Endothelial cell of umbilical vein (primary cell): ENCODE data around the gene OPRM1. TPM values are rescaled to one million over a fixed set of nuclear protein-coding genes. Genes with fewer than 3 reads are reported as not detected.

Experiments
- BruUV-seq: library from RNA; stranded (reverse); fragments of 400-500 nt; replicated peaks from 2 replicates; lab custom pipeline; 2021; lab: Mats Ljungman, UMichigan
- CTCF ChIA-PET: fragments of 300-600, 350-600 bp; sonication (Branson Sonifier 250); formaldehyde crosslinking; loops from one replicate; lab custom pipeline; 2021; ENCODE audit warnings: antibody characterized with exemption, inconsistent platforms; lab: Charles Lee
- POLR2A ChIA-PET: fragments of 300-600, 350-600 bp; sonication (Branson Sonifier 250); formaldehyde crosslinking; loops from one replicate; lab custom pipeline; 2021; ENCODE audit warnings: antibody characterized with exemption, inconsistent platforms; lab: Charles Lee
- DNase-seq: peaks from one replicate; pipeline ENCODE4 v3.0.0-alpha.2; 2011; ENCODE audit warnings: low read depth, low spot score
- FAIRE-seq: peaks from 2 replicates; lab custom pipeline; 2011; peaks lifted over from hg19 to GRCh38; lab: Jason Lieb, UNC
- H2AFZ ChIP-seq: 2 replicates; pipeline ENCODE4 v1.6.0; 2012; ENCODE audit warnings: low read depth, low read length, control low read depth, inconsistent platforms
- H3K27ac ChIP-seq: 2 replicates; pipeline ENCODE4 v1.5.1; 2011; ENCODE audit warnings: low read depth, mild to moderate bottlenecking, control low read depth, low read length, moderate library complexity; ENCODE audit not compliant: insufficient read depth
- H3K27me3 ChIP-seq, 2 experiments: 2 replicates each; pipeline versions ENCODE4 v1.6.0 to v1.6.1; 2011; ENCODE audit warnings: low read length in 2 of 2, mixed read lengths in 1 of 2; ENCODE audit not compliant: control insufficient read depth in 2 of 2, insufficient read depth in 2 of 2
- H3K36me3 ChIP-seq, 2 experiments: 2 replicates in 1 of 2; 3 replicates in 1 of 2; pipeline ENCODE4 v1.5.1; 2011; ENCODE audit warnings: low read length in 2 of 2, mild to moderate bottlenecking in 1 of 2, moderate library complexity in 1 of 2; ENCODE audit not compliant: control insufficient read depth in 2 of 2, insufficient read depth in 2 of 2; ENCODE audit errors: extremely low read depth in 1 of 2
- H3K4me1 ChIP-seq: 3 replicates; pipeline ENCODE4 v1.5.1; 2011; ENCODE audit warnings: mild to moderate bottlenecking, low read length; ENCODE audit not compliant: control insufficient read depth, insufficient read depth; ENCODE audit errors: extremely low read depth
- H3K4me2 ChIP-seq: 2 replicates; pipeline ENCODE4 v1.6.1; 2011; ENCODE audit warnings: low read length, control low read depth, mixed read lengths; ENCODE audit not compliant: insufficient read depth
- H3K4me3 ChIP-seq, 3 experiments: fragments of 200-600 bp in 1 of 3; sonication (generic), shearing (Covaris generic) in 1 of 3; replicated peaks in 1 of 3; 2 replicates each; pipeline ENCODE4 v1.5.1; 2011 to 2016; ENCODE audit warnings: control low read depth in 3 of 3, low read length in 3 of 3, mild to moderate bottlenecking in 2 of 3, inconsistent platforms in 1 of 3, low read depth in 1 of 3, moderate library complexity in 1 of 3; ENCODE audit not compliant: insufficient read depth in 1 of 3
- H3K79me2 ChIP-seq: 2 replicates; pipeline ENCODE4 v1.6.0; 2012; ENCODE audit warnings: low read length, inconsistent platforms; ENCODE audit not compliant: control insufficient read depth, insufficient read depth
- H3K9ac ChIP-seq: replicated peaks from 2 replicates; pipeline ENCODE3; 2011; ENCODE audit warnings: low read length, control low read depth; ENCODE audit not compliant: insufficient read depth; ENCODE audit errors: extremely low read depth
- H3K9me1 ChIP-seq: replicated peaks from 3 replicates; pipeline ENCODE4 v1.6.0; 2011; ENCODE audit warnings: mild to moderate bottlenecking, low read length; ENCODE audit not compliant: control insufficient read depth, insufficient read depth; ENCODE audit errors: extremely low read depth
- H3K9me3 ChIP-seq: replicated peaks from 2 replicates; pipeline ENCODE4 v1.5.1; 2012; ENCODE audit warnings: low read length, inconsistent platforms; ENCODE audit not compliant: control insufficient read depth, insufficient read depth
- H4K20me1 ChIP-seq: replicated peaks from 2 replicates; pipeline ENCODE3; 2011; ENCODE audit warnings: mild to moderate bottlenecking, low read length; ENCODE audit not compliant: control insufficient read depth, insufficient read depth; ENCODE audit errors: extremely low read depth
- CTCF ChIP-seq, 2 donors: IDR thresholded peaks; 1 replicate in 1 of 2; 2 replicates in 1 of 2; pipeline ENCODE4 v1.5.1; 2011; ENCODE audit warnings: low read length in 2 of 2, mild to moderate bottlenecking in 2 of 2, moderate library complexity in 2 of 2, control low read depth in 1 of 2, inconsistent platforms in 1 of 2, low read depth in 1 of 2; ENCODE audit not compliant: insufficient read depth in 1 of 2; ENCODE audit errors: extremely low read depth in 1 of 2
- EZH2 ChIP-seq: IDR thresholded peaks from 2 replicates; pipeline ENCODE4 v1.6.1; 2012; ENCODE audit warnings: borderline replicate concordance, low read depth, mild to moderate bottlenecking, moderate library complexity, low read length, inconsistent platforms; ENCODE audit not compliant: severe bottlenecking
- FOS ChIP-seq: IDR thresholded peaks from 2 replicates; pipeline ENCODE4 v1.6.1; 2011; ENCODE audit warnings: mild to moderate bottlenecking, low read length, moderate library complexity, borderline replicate concordance; ENCODE audit not compliant: insufficient read depth
- GATA2 ChIP-seq: IDR thresholded peaks from 2 replicates; pipeline ENCODE4 v1.7.0; 2011; ENCODE audit warnings: low read depth, mild to moderate bottlenecking, moderate library complexity, mixed read lengths, low read length; ENCODE audit not compliant: insufficient read length, insufficient read depth
- JUN ChIP-seq: IDR thresholded peaks from 2 replicates; pipeline ENCODE4 v1.6.1; 2011; ENCODE audit warnings: borderline replicate concordance, low read depth; ENCODE audit not compliant: insufficient read length, insufficient read depth
- MAX ChIP-seq: IDR thresholded peaks from 2 replicates; pipeline ENCODE4 v1.6.1; 2011; ENCODE audit not compliant: insufficient read depth, insufficient read length
- MYC ChIP-seq: IDR thresholded peaks from one replicate; pipeline ENCODE4 v1.6.1; 2011; ENCODE audit warnings: mild to moderate bottlenecking, low read depth, low read length
- POLR2A ChIP-seq: IDR thresholded peaks from 2 replicates; pipeline ENCODE4 v1.6.1; 2012; ENCODE audit warnings: low read depth, mild to moderate bottlenecking, control low read depth, low read length
- POLR2AphosphoS5 ChIP-seq: IDR thresholded peaks from 2 replicates; pipeline ENCODE4 v1.6.1; 2012; ENCODE audit warnings: low read depth, mild to moderate bottlenecking, control low read depth, low read length, moderate library complexity; ENCODE audit not compliant: insufficient read depth
- dilution Hi-C: fragments of 300-500 bp; cut with MboI; formaldehyde crosslinking; loops from one replicate; pipeline ENCODE4 v1.15.0; 2019; ENCODE audit warnings: low sequenced_read_pairs; ENCODE audit not compliant: extremely low pct_ligation_motif_present
- intact Hi-C: fragments of 100-400 bp; cut with micrococcal nuclease; formaldehyde crosslinking; loops from one replicate; pipeline ENCODE4 v1.10.0; 2022
- polyA plus RNA-seq, 4 experiments: library from polyadenylated mRNA; depleted of rRNA in 3 of 4; stranded (reverse) in 3 of 4; unstranded in 1 of 4; fragments of >200 nt; gene quantifications; 2 replicates each; pipeline versions ENCODE4 v1.2.1 to v1.2.3, GENCODE V29; 2011 to 2012; ENCODE audit warnings: missing spikeins in 1 of 4
- total RNA-seq: library from RNA; stranded (reverse); gene quantifications from 2 replicates; pipeline ENCODE4 v1.2.3, GENCODE V29; 2021

Gene OPRM1
- total and polyA plus RNA-seq, 2 donors (not counting 3 experiments of a cell fraction or from before 2014, with no cell fraction given): not detected

GRCh38 chr6:154229786-154230185 lies 190.7 kb downstream of the OPRM1 start:
- ChIA-PET POLR2A (no interaction called here), CTCF (no interaction called here)
- Histone ChIP-seq H3K9me1 (no peaks in the 10 kb centered on the region), H4K20me1 (no peaks in the 10 kb centered on the region), H3K27me3 (no peaks in the 10 kb centered on the region), H2AFZ (no peak overlapping the region), H3K9me3 (no peaks in the 10 kb centered on the region), H3K36me3 (no peaks in the 10 kb centered on the region), H3K4me1 (no peaks in the 10 kb centered on the region), H3K9ac (no peak overlapping the region), H3K4me2 (no peak overlapping the region), H3K27ac (no peak overlapping the region), H3K79me2 (no peaks in the 10 kb centered on the region), H3K4me3 (no peak overlapping the region)
- no peak for TF ChIP-seq EZH2
- TF ChIP-seq FOS: no peak
- TF ChIP-seq MYC: no peak
- no peak for TF ChIP-seq POLR2AphosphoS5
- no peak for TF ChIP-seq MAX
- TF ChIP-seq POLR2A: no peak
- no peak for TF ChIP-seq JUN
- DNase-seq (no peak), FAIRE-seq (no peak)
- no TSS peak for BruUV-seq
- dilution Hi-C loops: no loop called here
- intact Hi-C loops: no loop called here

GRCh38 chr6:154230393-154230792 lies 191.4 kb downstream of the OPRM1 start:
- BruUV-seq: no TSS peak
- DNase-seq (no peak), FAIRE-seq (no peak)
- no peak overlapping the region for H2AFZ ChIP-seq
- H3K27me3 ChIP-seq: no peaks in the 10 kb centered on the region
- intact Hi-C loops (no loop called here), dilution Hi-C loops (no loop called here)
- no peaks in the 10 kb centered on the region for H3K4me1 ChIP-seq
- TF ChIP-seq EZH2 (no peak), POLR2AphosphoS5 (no peak), GATA2 (no peak), MYC (no peak), MAX (no peak), CTCF (IDR thresholded peaks at IDR 0.05; ENCODE audit: extremely low read depth in 1 of 2, insufficient read depth in 1 of 2, low read depth in 1 of 2, low read length in 2 of 2) (no peak)
- ChIA-PET POLR2A (no interaction called here), CTCF (no interaction called here)
- no peak overlapping the region for H3K27ac ChIP-seq
- no peaks in the 10 kb centered on the region for H3K79me2 ChIP-seq
- H3K9me3 ChIP-seq: no peaks in the 10 kb centered on the region
- no peak overlapping the region for H3K4me3 ChIP-seq
- H3K9ac ChIP-seq: no peak overlapping the region
- H3K4me2 ChIP-seq: no peak overlapping the region
- no peaks in the 10 kb centered on the region for H3K36me3 ChIP-seq
- no peaks in the 10 kb centered on the region for H3K9me1 ChIP-seq
- H4K20me1 ChIP-seq: no peaks in the 10 kb centered on the region
